HEK293 (cell line): ENCODE data around the gene CCDC12.

ENCODE experiments used
- CTCF ChIA-PET: fragments of 350-600 bp; formaldehyde crosslinking; extraction: SDS; loops from one replicate; lab custom pipeline; 2021; ENCODE audit warnings: antibody characterized with exemption; lab: Yijun Ruan, JAX
- POLR2A ChIA-PET: fragments of 300-600 bp; formaldehyde crosslinking; extraction: SDS; loops from one replicate; lab custom pipeline; 2020; ENCODE audit warnings: antibody characterized with exemption, inconsistent platforms; lab: Yijun Ruan, JAX
- H3K27ac ChIP-seq: fragments of 200-500 bp; sonication (Bioruptor generic); 2 replicates; pipeline ENCODE4 v1.5.1; 2014; ENCODE audit warnings: low read depth, low read length, control low read depth, inconsistent platforms; ENCODE audit errors: extremely low read depth
- H3K36me3 ChIP-seq, 2 experiments: fragments of 200-500 bp in 1 of 2; sonication (Bioruptor generic) in 1 of 2; 1 replicate in 1 of 2; 2 replicates in 1 of 2; pipeline ENCODE4 v1.5.1; 2014 to 2017; ENCODE audit warnings: inconsistent platforms in 2 of 2, low read length in 2 of 2; ENCODE audit not compliant: control insufficient read depth in 2 of 2, insufficient read depth in 1 of 2
- H3K4me1 ChIP-seq: fragments of 200-500 bp; sonication (Bioruptor generic); 2 replicates; pipeline ENCODE4 v1.5.1; 2014; ENCODE audit warnings: mild to moderate bottlenecking, low read length, inconsistent platforms; ENCODE audit not compliant: control insufficient read depth, insufficient read depth
- H3K4me3 ChIP-seq: 2 replicates; pipeline ENCODE4 v1.5.1; 2011; ENCODE audit warnings: low read depth, mild to moderate bottlenecking, control low read depth, low read length, moderate library complexity
- H3K9me3 ChIP-seq: fragments of 200-500 bp; sonication (Bioruptor generic); 2 replicates; pipeline ENCODE4 v1.5.1; 2014; ENCODE audit warnings: low read depth, low read length, inconsistent platforms; ENCODE audit not compliant: control insufficient read depth, insufficient read depth
- KLF16 ChIP-seq: fragments of 450-650 bp; formaldehyde crosslinking; IDR thresholded peaks from 2 replicates; pipeline ENCODE4 v1.5.1; 2017; ENCODE audit warnings: missing biosample characterization, missing genetic modification characterization
- RBAK ChIP-seq: fragments of 450-650 bp; formaldehyde crosslinking; IDR thresholded peaks from 2 replicates; pipeline ENCODE4 v1.5.1; 2016; ENCODE audit warnings: missing biosample characterization, missing genetic modification characterization
- REPIN1 ChIP-seq: fragments of 450-650 bp; formaldehyde crosslinking; IDR thresholded peaks from 2 replicates; pipeline ENCODE4 v1.5.1; 2017; ENCODE audit warnings: missing biosample characterization, missing genetic modification characterization, low read depth
- SCRT1 ChIP-seq: fragments of 450-650 bp; formaldehyde crosslinking; IDR thresholded peaks from 2 replicates; pipeline ENCODE4 v1.5.1; 2016; ENCODE audit warnings: missing biosample characterization, missing genetic modification characterization, borderline replicate concordance
- SCRT2 ChIP-seq: fragments of 450-650 bp; formaldehyde crosslinking; IDR thresholded peaks from 2 replicates; pipeline ENCODE4 v1.5.1; 2016; ENCODE audit warnings: missing biosample characterization, missing genetic modification characterization
- ZNF155 ChIP-seq: fragments of 450-650 bp; formaldehyde crosslinking; IDR thresholded peaks from 2 replicates; pipeline ENCODE4 v1.5.1; 2016; ENCODE audit warnings: missing biosample characterization, missing genetic modification characterization
- ZNF19 ChIP-seq: fragments of 450-650 bp; formaldehyde crosslinking; IDR thresholded peaks from 2 replicates; pipeline ENCODE4; 2016; ENCODE audit warnings: missing biosample characterization, missing genetic modification characterization, low read depth
- ZNF37A ChIP-seq: fragments of 450-650 bp; IDR thresholded peaks from 2 replicates; pipeline ENCODE4 v1.5.1; 2018; ENCODE audit warnings: missing biosample characterization, missing genetic modification characterization
- ZNF391 ChIP-seq: fragments of 450-650 bp; formaldehyde crosslinking; IDR thresholded peaks from 2 replicates; pipeline ENCODE4 v1.5.1; 2016; ENCODE audit warnings: low read depth, missing biosample characterization, missing genetic modification characterization, borderline replicate concordance
- ZNF394 ChIP-seq: fragments of 450-650 bp; formaldehyde crosslinking; IDR thresholded peaks from 2 replicates; pipeline ENCODE4 v1.5.1; 2016; ENCODE audit warnings: missing biosample characterization, missing genetic modification characterization, mild to moderate bottlenecking, moderate library complexity, borderline replicate concordance
- ZNF433 ChIP-seq: fragments of 450-650 bp; formaldehyde crosslinking; IDR thresholded peaks from 2 replicates; pipeline ENCODE4 v1.5.1; 2016; ENCODE audit warnings: missing biosample characterization, missing genetic modification characterization, low read depth
- ZNF510 ChIP-seq: fragments of 450-650 bp; formaldehyde crosslinking; IDR thresholded peaks from 2 replicates; pipeline ENCODE4 v1.5.1; 2018; ENCODE audit warnings: mild to moderate bottlenecking, missing genetic modification characterization, missing biosample characterization; ENCODE audit not compliant: insufficient replicate concordance
- ZNF544 ChIP-seq: fragments of 450-650 bp; formaldehyde crosslinking; IDR thresholded peaks from 2 replicates; pipeline ENCODE4 v1.5.0; 2017; ENCODE audit warnings: missing biosample characterization, missing genetic modification characterization
- ZNF571 ChIP-seq: fragments of 450-650 bp; formaldehyde crosslinking; IDR thresholded peaks from 2 replicates; pipeline ENCODE4 v1.5.0; 2017; ENCODE audit warnings: missing biosample characterization, missing genetic modification characterization
- ZNF600 ChIP-seq: fragments of 450-650 bp; formaldehyde crosslinking; IDR thresholded peaks from 2 replicates; pipeline ENCODE4 v1.5.1; 2016; ENCODE audit warnings: missing biosample characterization, missing genetic modification characterization
- ZNF654 ChIP-seq: fragments of 450-650 bp; formaldehyde crosslinking; IDR thresholded peaks from 2 replicates; pipeline ENCODE4 v1.5.1; 2016; ENCODE audit warnings: low read depth, missing biosample characterization, missing genetic modification characterization
- ZNF791 ChIP-seq: fragments of 450-650 bp; formaldehyde crosslinking; IDR thresholded peaks from 2 replicates; pipeline ENCODE4 v1.5.1; 2016; ENCODE audit warnings: missing biosample characterization, missing genetic modification characterization
- ZNF837 ChIP-seq: fragments of 450-650 bp; formaldehyde crosslinking; IDR thresholded peaks from 2 replicates; pipeline ENCODE4 v1.5.1; 2016; ENCODE audit warnings: missing biosample characterization, missing genetic modification characterization
- ZNF843 ChIP-seq: fragments of 450-650 bp; formaldehyde crosslinking; IDR thresholded peaks from 2 replicates; pipeline ENCODE4 v1.5.1; 2016; ENCODE audit warnings: missing biosample characterization, missing genetic modification characterization
- ZSCAN16 ChIP-seq: fragments of 450-650 bp; formaldehyde crosslinking; IDR thresholded peaks from 2 replicates; pipeline ENCODE4 v1.5.1; 2016; ENCODE audit warnings: missing biosample characterization, missing genetic modification characterization
- TF ChIP-seq, protein P1 (sequence below): fragments of 450-650 bp; formaldehyde crosslinking; IDR thresholded peaks from 2 replicates; pipeline ENCODE4 v1.5.1; 2016; ENCODE audit warnings: missing biosample characterization, missing genetic modification characterization
- TF ChIP-seq, protein P2 (sequence below): fragments of 450-650 bp; formaldehyde crosslinking; IDR thresholded peaks from 2 replicates; pipeline ENCODE4 v1.5.1; 2016; ENCODE audit warnings: missing biosample characterization, missing genetic modification characterization
- TF ChIP-seq, protein P3 (sequence below): fragments of 450-650 bp; formaldehyde crosslinking; IDR thresholded peaks from 2 replicates; pipeline ENCODE4 v1.5.1; 2016; ENCODE audit warnings: missing biosample characterization, missing genetic modification characterization, borderline replicate concordance

The CCDC12 gene

DNA sequence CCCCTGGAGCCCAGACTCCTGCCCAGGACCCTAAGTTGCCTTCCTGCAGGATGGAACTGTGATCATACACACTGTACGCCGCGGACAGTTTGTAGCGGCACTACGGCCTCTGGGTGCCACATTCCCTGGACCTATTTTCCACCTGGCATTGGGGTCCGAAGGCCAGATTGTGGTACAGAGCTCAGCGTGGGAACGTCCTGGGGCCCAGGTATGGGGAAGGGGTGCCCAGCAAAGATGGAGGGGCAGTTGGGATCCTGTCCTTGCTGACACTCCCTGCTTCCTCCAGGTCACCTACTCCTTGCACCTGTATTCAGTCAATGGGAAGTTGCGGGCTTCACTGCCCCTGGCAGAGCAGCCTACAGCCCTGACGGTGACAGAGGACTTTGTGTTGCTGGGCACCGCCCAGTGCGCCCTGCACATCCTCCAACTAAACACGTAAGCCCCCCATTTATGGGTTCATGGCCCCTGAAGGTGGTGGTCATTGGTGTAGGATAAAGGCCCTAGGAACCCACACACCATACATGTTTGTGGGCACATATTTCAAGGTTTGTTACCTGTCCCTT lies 31.8 kb upstream of the CCDC12 start:
- POLR2A ChIA-PET, result interaction anchor here (1.0 kb wide), 1 partner anchor 85 kb away, joined by 3 read pairs; no protein-coding TSS in a partner anchor
- H3K4me1 ChIP-seq, result no peaks in the 10 kb centered on the region
- H3K36me3 ChIP-seq, result peaks cover 0 to 46% of the 10 kb centered on the region in 2 experiments; a peak in 1 of 3 replicates
- H3K4me3 ChIP-seq, result no peak overlapping the region
- TF ChIP-seq ZNF654 (tag by site-specific recombination), result no peak
- no peak for TF ChIP-seq ZSCAN16 (tag by site-specific recombination)
- TF ChIP-seq ZNF19 (tag by site-specific recombination), result no peak
- TF ChIP-seq, protein P1, sequence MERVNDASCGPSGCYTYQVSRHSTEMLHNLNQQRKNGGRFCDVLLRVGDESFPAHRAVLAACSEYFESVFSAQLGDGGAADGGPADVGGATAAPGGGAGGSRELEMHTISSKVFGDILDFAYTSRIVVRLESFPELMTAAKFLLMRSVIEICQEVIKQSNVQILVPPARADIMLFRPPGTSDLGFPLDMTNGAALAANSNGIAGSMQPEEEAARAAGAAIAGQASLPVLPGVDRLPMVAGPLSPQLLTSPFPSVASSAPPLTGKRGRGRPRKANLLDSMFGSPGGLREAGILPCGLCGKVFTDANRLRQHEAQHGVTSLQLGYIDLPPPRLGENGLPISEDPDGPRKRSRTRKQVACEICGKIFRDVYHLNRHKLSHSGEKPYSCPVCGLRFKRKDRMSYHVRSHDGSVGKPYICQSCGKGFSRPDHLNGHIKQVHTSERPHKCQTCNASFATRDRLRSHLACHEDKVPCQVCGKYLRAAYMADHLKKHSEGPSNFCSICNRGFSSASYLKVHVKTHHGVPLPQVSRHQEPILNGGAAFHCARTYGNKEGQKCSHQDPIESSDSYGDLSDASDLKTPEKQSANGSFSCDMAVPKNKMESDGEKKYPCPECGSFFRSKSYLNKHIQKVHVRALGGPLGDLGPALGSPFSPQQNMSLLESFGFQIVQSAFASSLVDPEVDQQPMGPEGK (tag by site-specific recombination), result no peak
- TF ChIP-seq ZNF843, result no peak
- TF ChIP-seq KLF16 (tag by site-specific recombination), result no peak
- TF ChIP-seq ZNF394 (tag by site-specific recombination), result no peak
- no peak for TF ChIP-seq ZNF510 (tag by site-specific recombination)
- TF ChIP-seq, protein P2, sequence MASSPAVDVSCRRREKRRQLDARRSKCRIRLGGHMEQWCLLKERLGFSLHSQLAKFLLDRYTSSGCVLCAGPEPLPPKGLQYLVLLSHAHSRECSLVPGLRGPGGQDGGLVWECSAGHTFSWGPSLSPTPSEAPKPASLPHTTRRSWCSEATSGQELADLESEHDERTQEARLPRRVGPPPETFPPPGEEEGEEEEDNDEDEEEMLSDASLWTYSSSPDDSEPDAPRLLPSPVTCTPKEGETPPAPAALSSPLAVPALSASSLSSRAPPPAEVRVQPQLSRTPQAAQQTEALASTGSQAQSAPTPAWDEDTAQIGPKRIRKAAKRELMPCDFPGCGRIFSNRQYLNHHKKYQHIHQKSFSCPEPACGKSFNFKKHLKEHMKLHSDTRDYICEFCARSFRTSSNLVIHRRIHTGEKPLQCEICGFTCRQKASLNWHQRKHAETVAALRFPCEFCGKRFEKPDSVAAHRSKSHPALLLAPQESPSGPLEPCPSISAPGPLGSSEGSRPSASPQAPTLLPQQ (tag by site-specific recombination), result no peak
- TF ChIP-seq RBAK (tag by site-specific recombination), result no peak
- TF ChIP-seq ZNF600, result no peak
- TF ChIP-seq, all 188 proteins: peak for 0
- H3K9me3 ChIP-seq, result no peaks in the 10 kb centered on the region
- CTCF ChIA-PET, result interaction anchor here (1.1 kb wide), 1 partner anchor 73 kb away, joined by 3 read pairs; no protein-coding TSS in a partner anchor
- H3K27ac ChIP-seq, result no peak overlapping the region

DNA sequence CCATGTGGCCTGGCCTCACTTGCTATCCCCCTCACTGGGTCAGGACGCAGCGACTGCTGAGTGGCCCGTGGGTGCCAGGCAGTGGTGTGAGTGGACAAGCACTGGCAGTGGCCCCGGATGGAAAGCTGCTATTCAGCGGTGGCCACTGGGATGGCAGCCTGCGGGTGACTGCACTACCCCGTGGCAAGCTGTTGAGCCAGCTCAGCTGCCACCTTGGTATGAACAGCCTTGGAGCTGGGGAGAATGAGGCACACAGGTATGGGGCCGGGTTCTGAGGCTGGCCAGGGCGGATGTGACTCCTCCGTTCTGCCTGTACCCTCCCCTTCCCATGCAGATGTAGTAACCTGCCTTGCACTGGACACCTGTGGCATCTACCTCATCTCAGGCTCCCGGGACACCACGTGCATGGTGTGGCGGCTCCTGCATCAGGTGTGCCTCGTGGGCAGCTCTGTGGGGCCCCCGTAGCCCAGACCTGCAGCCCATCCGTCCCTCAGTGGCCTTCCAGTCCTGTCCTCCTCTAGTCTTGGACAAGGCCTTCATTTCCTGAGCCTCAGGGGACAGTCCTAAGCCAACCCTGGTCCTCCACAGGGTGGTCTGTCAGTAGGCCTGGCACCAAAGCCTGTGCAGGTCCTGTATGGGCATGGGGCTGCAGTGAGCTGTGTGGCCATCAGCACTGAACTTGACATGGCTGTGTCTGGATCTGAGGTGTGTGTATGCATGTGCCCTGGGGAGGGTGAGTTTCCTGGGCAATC lies 31.1 kb upstream of the CCDC12 start:
- H3K9me3 ChIP-seq, result no peaks in the 10 kb centered on the region
- H3K27ac ChIP-seq, result no peak overlapping the region
- CTCF ChIA-PET, result interaction anchor here (1.1 to 1.2 kb wide), 2 partner anchors 9 to 72 kb away, joined by 3 read pairs; no protein-coding TSS in a partner anchor
- H3K4me3 ChIP-seq, result no peak overlapping the region
- POLR2A ChIA-PET, result interaction anchor here (0.9 kb wide), 1 partner anchor 9 kb away, joined by 3 read pairs; no protein-coding TSS in a partner anchor
- H3K36me3 ChIP-seq, result peaks cover 0 to 53% of the 10 kb centered on the region in 2 experiments; a peak in 1 of 3 replicates
- no peaks in the 10 kb centered on the region for H3K4me1 ChIP-seq
- TF ChIP-seq SCRT1 (peak; percentile 50; the same call in 1 of the 2 replicates), SCRT2 (tag by site-specific recombination) (peak; percentile 82)
- TF ChIP-seq, protein P3, sequence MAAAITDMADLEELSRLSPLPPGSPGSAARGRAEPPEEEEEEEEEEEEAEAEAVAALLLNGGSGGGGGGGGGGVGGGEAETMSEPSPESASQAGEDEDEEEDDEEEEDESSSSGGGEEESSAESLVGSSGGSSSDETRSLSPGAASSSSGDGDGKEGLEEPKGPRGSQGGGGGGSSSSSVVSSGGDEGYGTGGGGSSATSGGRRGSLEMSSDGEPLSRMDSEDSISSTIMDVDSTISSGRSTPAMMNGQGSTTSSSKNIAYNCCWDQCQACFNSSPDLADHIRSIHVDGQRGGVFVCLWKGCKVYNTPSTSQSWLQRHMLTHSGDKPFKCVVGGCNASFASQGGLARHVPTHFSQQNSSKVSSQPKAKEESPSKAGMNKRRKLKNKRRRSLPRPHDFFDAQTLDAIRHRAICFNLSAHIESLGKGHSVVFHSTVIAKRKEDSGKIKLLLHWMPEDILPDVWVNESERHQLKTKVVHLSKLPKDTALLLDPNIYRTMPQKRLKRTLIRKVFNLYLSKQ (tag by site-specific recombination), result no peak
- TF ChIP-seq, all 188 proteins: peak for 2

DNA sequence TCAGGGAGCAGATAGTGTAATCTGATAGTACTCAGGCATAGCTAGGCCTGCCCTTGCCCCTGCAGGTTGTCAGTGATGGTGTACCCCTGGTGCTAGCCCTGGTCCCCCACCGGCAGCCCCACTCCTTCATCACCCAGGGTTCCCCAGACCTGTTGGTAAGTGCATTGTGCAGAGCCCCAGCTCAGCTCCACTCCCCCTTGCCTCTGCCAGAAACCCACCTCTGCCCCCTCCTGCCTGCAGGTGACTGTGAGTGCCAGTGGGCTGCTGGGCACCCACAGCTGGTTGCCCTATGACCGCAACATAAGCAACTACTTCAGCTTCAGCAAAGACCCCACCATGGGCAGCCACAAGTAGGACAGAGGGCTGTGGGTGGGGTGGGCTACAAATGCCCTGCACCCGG lies 30.5 kb upstream of the CCDC12 start:
- peaks cover 0 to 59% of the 10 kb centered on the region in 2 experiments; a peak in 1 of 3 replicates for H3K36me3 ChIP-seq
- H3K27ac ChIP-seq, result no peak overlapping the region
- no peaks in the 10 kb centered on the region for H3K9me3 ChIP-seq
- ChIA-PET CTCF (interaction anchor here (0.7 to 1.2 kb wide), 3 partner anchors 9 to 473 kb away, joined by 3 read pairs; no protein-coding TSS in a partner anchor), POLR2A (interaction anchor here (0.6 to 0.9 kb wide), 2 partner anchors 8 to 30 kb away, joined by 3 read pairs; no protein-coding TSS in a partner anchor)
- no peaks in the 10 kb centered on the region for H3K4me1 ChIP-seq
- no peak overlapping the region for H3K4me3 ChIP-seq
- no peak for TF ChIP-seq ZNF837
- no peak for TF ChIP-seq ZNF391 (tag by site-specific recombination)
- TF ChIP-seq SCRT1, result no peak
- TF ChIP-seq ZNF37A (tag by site-specific recombination), result no peak
- no peak for TF ChIP-seq ZNF433
- no peak for TF ChIP-seq ZNF791
- no peak for TF ChIP-seq ZNF571
- no peak for TF ChIP-seq REPIN1 (tag by site-specific recombination)
- TF ChIP-seq ZNF155, result no peak
- TF ChIP-seq, protein P2 (tag by site-specific recombination), result no peak
- TF ChIP-seq ZNF544 (tag by site-specific recombination), result no peak
